Measurements from ENCODE around the gene NAGPA. TPM values are rescaled to one million over a fixed set of nuclear protein-coding genes. Genes with fewer than 3 reads are reported as not detected.

The NAGPA gene
- total RNA-seq, 4 donors from 2014 or later: 15.1 to 27.5 (median 27.4) TPM

GRCh38 chr16:5027575-5028235, 6.0 kb downstream of the NAGPA start:
- Histone ChIP-seq H3K36me3 (peaks cover 0 to 11% of the 10 kb centered on the region in 2 donors), H3K9me3 (no peaks in the 10 kb centered on the region), H3K27me3 (no peaks in the 10 kb centered on the region), H3K27ac (no peak overlapping the region), H3K4me1 (peaks cover 13 to 14% of the 10 kb centered on the region in 2 donors), H3K4me3 (no peak overlapping the region)
- intact Hi-C loops (cut with DNase I; ENCODE audit: low total_unique reads) (no loop called here), in situ Hi-C loops (cut with MboI; ENCODE audit: low sequenced_read_pairs in 4 of 4) (no loop called here)
- no peak for TF ChIP-seq POLR2A (IDR thresholded peaks at IDR 0.05)
- TF ChIP-seq CTCF (IDR thresholded peaks at IDR 0.05 in 4 of 5, conservative IDR thresholded peaks at IDR 0.05 in 1 of 5): no peak
- ATAC-seq (no peak), DNase-seq (no peak)

- intact Hi-C loops (cut with DNase I; ENCODE audit: low total_unique reads) (no loop called here), in situ Hi-C loops (cut with MboI; ENCODE audit: low sequenced_read_pairs in 4 of 4) (no loop called here)
- DNase-seq (no peak), ATAC-seq (no peak)
- TF ChIP-seq POLR2A (IDR thresholded peaks at IDR 0.05): no peak
- TF ChIP-seq CTCF (IDR thresholded peaks at IDR 0.05 in 4 of 5, conservative IDR thresholded peaks at IDR 0.05 in 1 of 5): no peak
- peaks cover 10 to 19% of the 10 kb centered on the region in 2 donors for H3K4me1 ChIP-seq
- H3K9me3 ChIP-seq: no peaks in the 10 kb centered on the region
- peaks cover 0 to 11% of the 10 kb centered on the region in 2 donors for H3K36me3 ChIP-seq
- H3K4me3 ChIP-seq: no peak overlapping the region
- H3K27me3 ChIP-seq: no peaks in the 10 kb centered on the region
- H3K27ac ChIP-seq: no peak overlapping the region
These were observed 6.6 kb downstream of the NAGPA start for GRCh38 chr16:5027086-5027485.

GRCh38 chr16:5026664-5027063, 7.1 kb downstream of the NAGPA start:
- in situ Hi-C loops (cut with MboI; ENCODE audit: low sequenced_read_pairs in 4 of 4): no loop called here
- no peaks in the 10 kb centered on the region for H3K9me3 ChIP-seq
- peaks cover 10 to 22% of the 10 kb centered on the region in 2 donors for H3K4me1 ChIP-seq
- DNase-seq: no peak
- no peak for TF ChIP-seq CTCF (IDR thresholded peaks at IDR 0.05 in 4 of 5, conservative IDR thresholded peaks at IDR 0.05 in 1 of 5)
- TF ChIP-seq POLR2A (IDR thresholded peaks at IDR 0.05): no peak
- H3K36me3 ChIP-seq: peaks cover 0 to 11% of the 10 kb centered on the region in 2 donors
- intact Hi-C loops (cut with DNase I; ENCODE audit: low total_unique reads): no loop called here
- no peaks in the 10 kb centered on the region for H3K27me3 ChIP-seq
- H3K27ac ChIP-seq: no peak overlapping the region
- no peak overlapping the region for H3K4me3 ChIP-seq
- ATAC-seq: no peak

GRCh38 chr16:5025171-5025632, 8.5 kb downstream of the NAGPA start:
- peaks cover 0 to 11% of the 10 kb centered on the region in 2 donors for H3K36me3 ChIP-seq
- H3K27me3 ChIP-seq: no peaks in the 10 kb centered on the region
- intact Hi-C loops (cut with DNase I; ENCODE audit: low total_unique reads): no loop called here
- H3K27ac ChIP-seq: peak overlapping the region in 1 of 4 donors; percentile 41
- no peak overlapping the region for H3K4me3 ChIP-seq
- H3K4me1 ChIP-seq: peaks cover 10 to 22% of the 10 kb centered on the region in 2 donors
- TF ChIP-seq POLR2A (IDR thresholded peaks at IDR 0.05): no peak
- peak in 3 of 5 experiments; percentile 10 to 37 (median 13) for TF ChIP-seq CTCF (IDR thresholded peaks at IDR 0.05 in 4 of 5, conservative IDR thresholded peaks at IDR 0.05 in 1 of 5)
- no peaks in the 10 kb centered on the region for H3K9me3 ChIP-seq
- ATAC-seq: no peak
- in situ Hi-C loops (cut with MboI; ENCODE audit: low sequenced_read_pairs in 4 of 4): no loop called here
- peak in 1 of 2 donors; percentile 29 for DNase-seq

Data from gastrocnemius medialis (tissue), 4 donors.